ENCODE data around the gene LSM2.
"Not testable (repeated sequence)": the region's sequence is repeated elsewhere in the genome, so short reads cannot be mapped to it uniquely, and the experiment has no call there.

Gene LSM2

DNA sequence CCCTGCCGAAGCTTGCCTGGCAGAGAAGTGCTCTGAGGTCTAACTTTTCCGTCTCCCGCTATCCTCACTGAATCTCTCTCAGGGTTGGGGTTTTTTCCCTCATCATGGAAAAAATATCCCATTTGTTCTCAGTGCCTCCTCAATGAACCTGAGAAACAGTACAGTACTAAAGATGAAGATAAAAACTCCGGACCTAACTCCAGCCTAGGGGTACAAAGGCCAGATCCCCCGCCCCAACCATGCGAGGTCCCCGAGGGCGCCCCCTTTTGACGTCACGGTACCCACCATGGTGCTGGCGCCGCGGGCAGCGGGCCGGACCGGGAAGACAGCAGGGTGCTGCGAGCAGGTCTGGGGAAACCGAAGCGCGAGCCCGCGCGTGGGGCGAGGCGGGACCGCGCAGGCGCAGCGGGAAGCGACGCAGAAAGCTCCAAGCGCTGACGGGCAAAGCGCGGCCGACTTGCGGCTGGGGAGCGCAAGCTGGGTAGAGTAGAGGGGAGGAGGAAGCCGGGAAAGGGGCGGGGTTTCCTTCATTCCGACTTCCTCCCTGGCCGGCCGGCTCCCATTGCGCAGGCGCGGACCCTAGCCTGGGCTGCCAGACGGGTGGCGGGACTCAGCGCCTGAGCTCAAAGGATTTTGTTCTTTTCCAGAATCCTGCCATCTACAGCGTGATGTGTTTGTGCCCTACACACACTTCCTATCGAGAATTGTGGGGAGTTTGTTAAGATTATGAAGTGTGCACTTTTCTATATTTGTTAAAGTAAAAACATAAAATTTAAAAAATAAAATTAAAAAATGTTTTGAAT is at the start of gene LSM2:
Gene LSM2 (minus strand): TSS at position 497 of the 803 bp plus-strand sequence. CDS start 209 bp downstream, at position 288.
- peak; percentile 96 for DNase-seq (ENCODE audit: low read depth)

- not testable (repeated sequence) for DNase-seq (ENCODE audit: low read depth)
These were observed 45.4 kb upstream of the LSM2 start for GRCh38 chr6:31851980-31852718.

GRCh38 chr6:31851485-31851832 is 44.7 kb upstream of the LSM2 start:
- no peak for DNase-seq (ENCODE audit: low read depth)

DNA sequence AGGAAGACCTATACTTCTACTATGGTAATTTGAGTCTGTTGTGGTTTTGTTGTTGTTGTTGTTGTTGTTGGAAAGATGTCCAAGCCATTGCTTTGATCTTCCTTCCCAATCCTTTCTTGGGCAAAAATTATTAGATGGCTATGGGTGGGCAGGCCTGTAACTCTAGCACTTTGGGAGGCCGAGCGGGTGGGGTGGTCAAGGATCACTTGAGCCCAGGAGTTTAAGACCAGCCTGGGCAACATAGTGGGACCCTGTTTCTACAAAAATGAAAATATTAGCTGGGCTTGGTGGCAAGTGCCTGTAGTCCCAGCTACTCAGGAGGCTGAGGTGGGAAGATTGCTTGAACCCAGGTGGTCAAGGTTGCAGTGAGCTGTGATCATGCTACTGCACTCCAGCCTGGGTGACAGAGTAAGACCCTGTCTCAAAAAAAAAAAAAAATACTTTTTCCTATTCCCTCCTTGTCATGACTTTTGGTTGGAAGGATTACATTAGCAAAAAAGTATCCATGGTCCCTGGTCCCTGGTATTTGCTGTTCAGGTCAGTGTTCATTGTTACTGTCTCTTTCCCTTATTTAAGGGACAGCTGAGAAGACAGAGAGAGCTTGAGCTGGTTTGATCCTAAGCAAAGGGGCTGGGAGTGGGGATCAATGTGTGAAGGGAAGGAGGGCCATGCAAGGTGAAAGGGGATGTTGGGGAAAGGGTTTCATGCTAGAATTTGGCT is 44.2 kb upstream of the LSM2 start:
- no peak for DNase-seq (ENCODE audit: low read depth)

DNA sequence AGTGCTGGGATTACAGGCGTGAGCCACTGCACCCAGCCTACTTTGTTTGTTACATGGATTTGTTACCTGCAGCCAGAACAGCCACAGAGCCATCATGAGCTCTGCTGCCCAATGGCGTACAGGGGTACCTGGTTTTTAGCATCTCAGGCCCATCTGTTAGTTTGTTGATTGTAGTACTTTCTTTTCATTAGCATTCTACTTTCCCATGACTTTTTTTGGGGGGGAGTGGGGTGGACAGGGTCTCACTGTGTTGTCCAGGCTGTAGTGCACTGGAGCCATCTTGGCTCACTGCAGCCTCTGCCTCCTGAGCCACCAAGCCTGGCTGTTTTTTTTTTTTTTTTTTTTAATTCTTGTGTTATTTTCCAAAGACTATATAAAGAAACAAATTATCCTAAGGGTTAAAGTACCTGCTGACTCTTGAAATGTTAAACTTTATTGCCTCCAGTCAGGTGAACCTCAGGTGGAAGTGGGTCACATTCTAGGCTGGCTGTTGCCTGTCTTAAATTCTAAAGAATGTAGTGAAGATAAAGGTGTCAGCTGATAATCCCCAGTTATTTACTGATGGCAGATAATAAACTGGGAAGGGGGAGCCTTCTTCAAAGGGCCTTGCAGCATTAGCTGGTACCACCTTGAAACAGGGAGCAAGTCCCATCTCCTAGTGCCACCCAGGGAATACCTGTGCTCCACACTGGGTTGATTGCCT is 40.7 kb upstream of the LSM2 start:
- no peak for DNase-seq (ENCODE audit: low read depth)

- DNase-seq (ENCODE audit: low read depth) = no peak
These were observed 37.7 kb upstream of the LSM2 start for GRCh38 chr6:31844507-31844906.

DNA sequence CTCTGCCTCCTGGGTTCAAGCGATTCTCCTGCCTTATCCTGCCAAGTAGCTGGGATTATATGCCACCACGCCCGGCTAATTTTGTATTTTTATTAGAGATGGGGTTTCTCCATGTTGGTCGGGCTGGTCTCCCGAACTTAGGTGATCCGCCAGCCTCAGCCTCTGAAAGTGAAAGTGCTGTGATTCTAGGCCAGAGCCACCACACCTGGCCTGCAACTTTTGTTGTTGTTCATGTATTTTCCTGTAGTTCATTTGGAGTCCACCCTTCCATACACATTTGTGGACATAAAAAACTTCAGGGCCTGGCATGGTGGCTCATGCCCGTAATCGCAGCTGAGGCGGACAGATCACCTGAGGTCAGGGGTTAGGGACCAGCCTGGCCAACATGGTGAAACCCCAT is 35.3 kb upstream of the LSM2 start:
- no peak for DNase-seq (ENCODE audit: low read depth)

DNA sequence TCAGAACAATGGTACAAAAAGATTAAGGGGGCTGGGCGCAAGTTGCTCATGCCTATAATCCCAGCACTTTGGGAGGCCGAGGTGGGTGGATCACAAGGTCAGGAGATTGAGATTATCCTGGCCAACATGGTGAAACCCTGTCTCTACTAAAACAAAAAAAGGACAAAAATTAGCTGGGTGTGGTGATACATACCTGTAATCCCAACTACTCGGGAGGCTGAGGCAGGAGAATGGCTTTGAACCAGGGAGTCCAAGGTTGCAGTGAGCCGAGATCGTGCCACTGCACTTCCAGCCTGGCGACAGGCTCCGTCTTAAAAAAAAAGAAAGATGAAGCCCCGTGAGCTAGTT is 33.0 kb upstream of the LSM2 start:
- not testable (repeated sequence) for DNase-seq (ENCODE audit: low read depth)

GRCh38 chr6:31838968-31839367 is 32.2 kb upstream of the LSM2 start:
- DNase-seq (ENCODE audit: low read depth) = no peak

- DNase-seq (ENCODE audit: low read depth) = not testable (repeated sequence)
These were observed 31.4 kb upstream of the LSM2 start for GRCh38 chr6:31838114-31838553.

DNA sequence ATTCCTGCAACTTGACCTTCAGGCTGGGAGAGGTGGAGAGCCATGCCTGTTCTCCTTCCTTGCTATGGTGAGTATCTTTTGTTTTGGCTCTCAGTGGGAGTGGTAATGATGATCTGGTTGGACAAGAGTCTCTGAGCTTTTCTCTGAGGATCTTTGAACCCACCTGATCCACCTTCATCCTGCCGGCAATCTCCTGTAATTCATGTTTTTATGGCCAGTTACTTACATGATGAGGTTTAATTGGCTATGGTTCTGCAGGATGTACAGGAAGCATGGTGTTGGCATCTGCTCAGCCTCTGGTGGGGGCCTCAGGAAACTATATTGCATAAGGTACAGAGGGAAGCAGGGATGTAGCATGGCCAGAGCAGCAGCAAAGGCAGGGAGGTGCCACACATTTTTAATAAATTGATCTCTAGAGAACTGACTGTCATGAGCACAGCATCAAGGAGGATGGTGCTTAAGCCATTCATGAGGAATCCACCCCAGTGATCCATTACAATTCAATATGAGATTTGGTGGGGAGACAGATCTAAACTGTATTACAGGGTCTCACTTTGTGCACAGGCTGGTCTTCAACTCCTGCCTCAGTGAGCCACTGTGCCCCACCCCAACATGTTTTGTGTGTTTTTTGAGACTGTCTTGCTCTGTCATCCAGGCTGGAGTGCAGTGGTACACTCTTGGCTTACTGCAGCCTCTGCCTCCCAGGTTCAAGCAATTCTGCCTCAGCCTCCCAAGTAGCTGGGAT is 30.8 kb upstream of the LSM2 start:
- DNase-seq (ENCODE audit: low read depth) = no peak

- DNase-seq (ENCODE audit: low read depth) = peak; percentile 30
These were observed 30.0 kb upstream of the LSM2 start for GRCh38 chr6:31836474-31837368.

DNA sequence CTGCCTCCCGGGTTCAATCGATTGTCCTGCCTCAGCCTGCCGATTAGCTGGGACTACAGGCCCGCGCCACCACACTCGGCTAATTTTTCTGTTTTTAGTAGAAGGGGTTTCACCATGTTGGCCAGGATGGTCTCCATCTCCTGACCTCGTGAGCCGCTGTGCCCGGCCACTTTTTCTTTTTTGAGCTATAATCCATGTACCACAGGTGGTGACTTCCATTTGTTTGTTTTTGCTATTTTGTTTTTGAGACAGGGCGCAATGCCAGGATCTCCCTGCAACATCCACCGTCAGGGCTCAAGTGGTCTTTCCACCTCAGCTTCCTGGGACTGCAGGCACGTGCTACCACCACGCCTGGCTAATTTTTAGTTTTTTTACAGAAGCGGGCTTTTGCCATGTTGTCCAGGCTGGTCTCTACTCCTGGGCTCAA is 29.3 kb upstream of the LSM2 start:
- DNase-seq (ENCODE audit: low read depth) = no peak

DNA sequence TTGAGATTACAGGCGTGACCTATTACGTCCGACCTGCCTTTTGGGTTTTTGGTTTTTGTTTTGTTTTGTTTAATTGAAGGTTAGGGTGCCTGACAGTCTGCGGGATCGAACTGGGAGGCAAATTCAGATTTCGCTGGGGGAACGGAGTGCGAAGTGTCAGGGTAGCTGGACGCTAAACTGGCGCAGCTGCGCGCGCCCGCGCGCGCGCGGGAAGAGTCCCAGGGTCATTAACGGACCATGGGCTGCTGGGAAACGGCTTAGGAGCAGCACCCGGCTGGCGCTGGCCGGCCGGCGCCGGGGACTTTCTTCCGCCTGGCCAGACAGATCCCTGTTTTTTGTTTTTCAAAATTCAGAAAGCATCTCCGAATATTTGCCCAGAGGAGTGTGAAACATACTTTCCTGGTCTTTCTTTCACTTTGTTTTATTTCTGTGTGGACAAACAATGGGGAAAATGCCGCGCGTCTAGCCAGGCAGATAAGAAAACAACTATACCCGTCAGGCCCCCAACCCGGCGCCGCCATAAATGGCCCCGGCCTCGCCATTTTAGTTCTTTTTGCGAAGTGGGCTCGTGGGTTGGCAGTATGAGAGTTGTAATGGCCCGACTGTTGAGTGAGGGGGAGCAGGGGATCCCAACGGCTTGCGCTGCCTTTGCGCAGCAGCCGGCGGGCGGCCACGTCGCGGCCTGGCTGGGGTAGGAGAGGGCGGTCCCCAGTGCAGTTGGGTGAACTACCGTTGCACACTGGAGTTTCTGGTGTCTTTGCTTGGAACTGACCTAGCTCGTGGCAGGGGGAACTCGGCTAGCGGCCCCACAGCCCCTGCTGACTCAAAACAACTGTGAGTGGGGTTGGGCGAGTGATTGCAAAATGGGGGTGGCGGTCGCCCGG is 27.8 kb upstream of the LSM2 start:
- peak; percentile 71 for DNase-seq (ENCODE audit: low read depth)

- no peak for DNase-seq (ENCODE audit: low read depth)
These were observed 24.8 kb upstream of the LSM2 start for GRCh38 chr6:31831350-31832215.

DNA sequence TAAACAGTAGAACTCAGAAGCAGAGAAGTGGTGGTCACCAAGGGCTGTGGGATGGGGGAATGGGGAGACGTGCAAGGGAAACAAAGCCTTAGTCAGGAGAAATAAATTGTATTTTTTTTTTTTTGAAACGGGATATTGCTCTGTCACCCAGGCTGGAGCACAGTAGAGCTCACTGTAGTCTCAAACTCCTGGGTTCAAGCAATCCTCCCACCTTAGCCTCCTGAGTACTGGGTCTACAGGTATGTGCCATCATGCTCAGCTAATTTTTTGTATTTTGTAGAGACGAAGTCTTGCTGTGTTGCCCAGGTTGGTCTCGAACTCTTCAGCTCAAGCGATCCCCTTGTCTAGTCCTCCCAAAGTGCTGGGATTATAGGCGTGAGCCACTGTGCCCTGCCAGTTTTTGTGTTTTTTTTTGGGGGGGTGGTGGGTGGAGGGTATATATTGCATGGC is 24.1 kb upstream of the LSM2 start:
- no peak for DNase-seq (ENCODE audit: low read depth)

- DNase-seq (ENCODE audit: low read depth) = peak; percentile 30
These were observed 23.0 kb upstream of the LSM2 start for GRCh38 chr6:31829633-31830283.

Measured in fibroblast of the conjunctiva (primary cell).